GM18498 (cell line): ENCODE measurements around the gene ARHGAP19.

Source experiments
- ATAC-seq: cut with Tn5 transposase; IDR thresholded peaks from one replicate; pipeline ENCODE4 v1.9.1; 2021; ENCODE audit warnings: mild to moderate bottlenecking, moderate library complexity; ENCODE audit not compliant: unreplicated experiment

ARHGAP19 gene

DNA sequence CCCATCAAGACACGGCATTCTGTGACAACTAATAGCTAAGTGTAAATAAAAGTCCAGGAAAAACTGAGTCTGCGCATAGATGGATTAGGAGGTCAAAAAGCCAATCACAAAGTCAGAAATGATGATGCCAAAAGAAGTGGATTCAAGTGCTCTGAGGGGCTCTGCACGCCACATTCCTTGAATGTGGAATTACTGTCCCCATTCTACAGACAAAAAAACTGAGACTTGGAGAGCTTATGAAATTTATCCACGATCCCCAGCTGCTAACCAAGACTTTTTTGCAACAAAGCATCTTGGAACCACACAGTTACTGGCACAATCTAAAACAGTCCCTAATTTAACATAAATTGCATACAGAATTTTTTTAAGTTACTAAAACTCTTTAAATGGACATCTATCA is 57.1 kb downstream of the ARHGAP19 start:
- ATAC-seq, result no peak

DNA sequence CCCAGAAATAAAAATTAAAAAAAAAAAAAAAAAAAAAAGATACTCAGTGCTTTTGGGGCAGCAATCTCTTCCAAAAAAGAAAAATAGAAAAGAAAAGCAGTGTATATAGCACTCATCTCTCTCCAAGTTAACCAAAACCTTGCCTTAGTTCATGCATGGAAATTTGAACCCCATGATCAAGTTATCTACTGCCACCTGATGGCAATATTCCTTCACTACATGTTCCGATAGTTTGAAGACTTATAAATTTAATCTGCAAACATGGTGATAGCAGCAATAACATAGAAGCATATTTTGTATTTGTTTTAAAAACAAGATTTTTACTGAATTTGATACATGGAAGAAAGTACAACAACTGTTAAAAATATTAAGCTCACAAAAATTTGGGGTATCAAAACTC is 58.0 kb downstream of the ARHGAP19 start:
- no peak for ATAC-seq

DNA sequence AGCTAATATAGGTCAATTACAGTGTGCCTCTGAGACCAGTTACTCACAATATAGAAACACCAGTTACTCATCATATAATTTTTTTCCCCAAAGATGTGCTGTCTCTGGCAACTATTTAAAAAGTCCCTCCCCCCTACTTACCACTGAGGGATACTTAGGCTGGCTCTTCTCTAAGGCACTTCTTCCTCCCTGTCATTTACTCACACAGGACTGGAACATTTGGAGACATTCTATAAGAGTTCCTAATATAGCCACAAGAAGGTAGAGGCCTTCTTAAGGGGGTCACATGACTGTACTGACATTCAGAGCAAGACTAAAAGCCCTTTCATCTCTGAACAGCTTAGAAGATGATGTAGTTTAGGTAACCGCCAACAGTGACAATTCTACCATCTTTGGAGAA is 62.3 kb downstream of the ARHGAP19 start:
- ATAC-seq, result no peak

DNA sequence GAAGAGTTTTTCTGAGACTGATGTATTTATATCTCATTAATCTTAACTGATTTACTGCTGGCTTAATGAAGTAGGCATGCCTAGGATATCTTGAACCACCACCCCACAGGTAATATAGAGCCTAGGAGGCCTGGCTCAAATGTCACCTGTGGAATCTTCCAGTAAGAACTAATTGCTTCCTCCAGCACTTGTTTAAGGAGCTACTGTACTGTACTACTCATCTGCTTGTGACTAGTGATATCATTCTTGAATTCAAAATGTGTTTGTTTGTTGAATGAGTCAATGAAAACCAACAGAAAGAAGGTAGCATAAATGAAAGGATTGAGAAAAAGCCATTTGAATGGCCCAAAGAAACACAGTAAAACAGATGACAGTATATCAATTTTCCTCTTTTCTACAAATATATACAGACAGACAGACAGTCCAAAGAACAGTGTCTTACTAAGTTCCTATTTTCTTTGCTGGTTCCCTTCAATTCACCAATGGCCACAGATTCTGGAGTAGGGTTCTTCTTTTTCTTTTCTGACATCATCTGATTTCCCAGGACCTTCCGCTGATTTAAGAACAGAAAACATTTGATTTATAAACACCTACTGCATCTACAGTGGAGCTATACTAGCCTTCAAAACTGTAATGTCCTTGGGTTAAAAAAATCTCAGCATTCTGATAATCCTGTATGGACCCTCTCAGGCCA is 63.0 kb downstream of the ARHGAP19 start:
- no peak for ATAC-seq

DNA sequence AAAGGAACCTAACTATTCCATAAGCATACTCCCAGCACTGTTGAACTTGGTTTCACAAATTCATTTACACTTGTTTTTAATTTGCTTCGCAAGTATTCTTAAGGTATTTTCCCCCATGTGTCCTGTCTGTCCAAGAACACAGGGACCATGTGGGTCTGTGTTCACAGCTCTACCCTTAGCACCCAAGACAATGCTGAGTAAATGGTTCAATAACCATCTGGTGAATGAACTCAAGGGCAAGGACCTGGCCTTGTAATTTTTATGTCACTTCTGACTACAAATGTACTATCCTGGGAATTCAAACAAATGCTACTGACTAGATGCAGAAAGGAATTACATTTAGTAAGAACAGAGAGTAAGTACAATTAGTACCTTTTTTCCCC is 63.7 kb downstream of the ARHGAP19 start:
- no peak for ATAC-seq

DNA sequence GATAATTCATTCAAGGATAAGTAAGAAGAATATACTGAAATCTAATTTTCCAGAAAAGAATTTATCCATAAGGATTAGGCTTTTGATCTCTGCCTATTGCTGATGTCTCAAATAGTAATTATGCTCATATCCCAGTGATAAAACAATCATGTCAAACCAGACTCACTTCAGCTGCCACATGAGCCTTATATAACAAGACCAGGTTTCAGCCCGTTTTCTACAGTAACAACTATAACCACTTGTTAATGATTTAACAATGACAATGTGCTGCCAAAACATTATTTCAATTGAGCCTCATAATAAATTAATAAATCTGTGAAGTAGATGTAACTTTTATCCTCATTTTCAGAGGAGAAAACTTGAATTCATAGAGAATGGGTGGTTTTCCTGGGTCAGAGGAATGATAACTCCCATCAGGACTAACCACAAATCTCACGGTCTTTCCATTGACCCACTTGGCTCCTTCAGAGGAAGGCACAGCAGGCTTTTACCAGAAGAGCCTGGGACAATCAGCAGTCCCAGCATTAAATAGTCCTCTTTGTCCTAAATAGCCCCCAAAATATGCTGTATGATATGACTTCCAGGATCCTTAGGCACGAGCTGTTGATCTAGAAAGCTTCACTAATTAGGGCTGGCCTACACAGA is 64.2 kb downstream of the ARHGAP19 start:
- no peak for ATAC-seq

DNA sequence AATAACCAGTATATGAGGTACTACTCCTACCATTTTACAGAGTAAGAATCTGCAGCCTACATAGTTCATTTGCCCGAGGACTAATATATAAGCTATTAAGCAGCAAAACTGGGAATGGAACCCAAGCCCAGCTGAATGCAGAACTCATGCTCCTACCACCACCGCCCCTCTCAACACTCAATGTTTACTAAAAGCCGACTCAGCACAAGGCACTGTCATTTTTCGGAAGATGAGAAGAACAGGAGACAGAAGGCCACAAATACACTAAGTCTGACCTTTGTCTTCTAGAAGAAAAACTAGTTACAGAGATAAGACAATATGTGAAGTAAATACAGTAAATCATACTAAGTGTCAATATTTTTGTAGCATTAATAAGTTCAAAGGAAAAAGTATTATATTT is 66.0 kb downstream of the ARHGAP19 start:
- no peak for ATAC-seq

DNA sequence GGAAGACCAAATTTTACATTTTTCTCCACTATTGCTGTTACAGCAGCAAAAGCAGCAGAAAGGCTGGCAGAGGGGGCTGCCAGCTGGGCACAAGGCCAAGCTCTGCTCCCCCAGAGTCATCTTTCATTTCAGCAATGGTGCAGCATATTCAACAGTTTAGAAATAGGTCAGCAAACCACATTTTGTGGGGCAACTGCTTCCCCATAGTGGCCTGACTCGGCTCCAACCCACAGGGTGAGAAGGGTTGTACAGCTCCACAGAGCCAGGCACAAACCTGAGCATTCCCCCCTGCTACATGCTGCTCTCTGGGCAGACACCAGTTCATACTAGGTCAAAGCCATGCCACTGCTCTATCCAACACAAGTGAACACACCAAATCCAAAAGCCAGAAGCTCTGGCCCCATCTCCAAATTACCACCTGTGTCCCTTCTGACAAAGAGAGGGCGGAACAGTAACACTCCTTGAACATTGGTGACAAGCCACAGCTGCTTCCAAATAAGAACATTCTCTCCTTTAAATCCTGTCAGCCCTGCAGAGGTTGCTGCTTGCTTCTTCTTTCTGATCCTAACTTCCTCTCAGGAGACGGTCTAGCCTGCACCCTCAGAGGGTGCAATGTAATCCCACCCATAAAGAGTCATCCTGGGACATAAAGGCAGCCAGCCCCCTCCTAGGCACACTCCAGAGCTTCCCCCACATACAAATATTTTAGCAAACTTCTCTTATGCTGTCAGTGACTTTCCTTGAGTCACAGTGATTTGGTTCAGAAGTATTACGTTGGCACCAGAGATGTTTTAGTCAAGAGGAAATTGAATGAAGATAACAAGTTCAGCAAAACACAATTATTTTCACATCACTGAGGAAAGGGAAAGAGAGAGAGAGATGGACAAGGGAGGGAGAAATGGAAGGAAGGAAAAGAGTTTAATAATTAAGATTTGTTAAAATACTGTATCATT is 67.7 kb downstream of the ARHGAP19 start:
- no peak for ATAC-seq

DNA sequence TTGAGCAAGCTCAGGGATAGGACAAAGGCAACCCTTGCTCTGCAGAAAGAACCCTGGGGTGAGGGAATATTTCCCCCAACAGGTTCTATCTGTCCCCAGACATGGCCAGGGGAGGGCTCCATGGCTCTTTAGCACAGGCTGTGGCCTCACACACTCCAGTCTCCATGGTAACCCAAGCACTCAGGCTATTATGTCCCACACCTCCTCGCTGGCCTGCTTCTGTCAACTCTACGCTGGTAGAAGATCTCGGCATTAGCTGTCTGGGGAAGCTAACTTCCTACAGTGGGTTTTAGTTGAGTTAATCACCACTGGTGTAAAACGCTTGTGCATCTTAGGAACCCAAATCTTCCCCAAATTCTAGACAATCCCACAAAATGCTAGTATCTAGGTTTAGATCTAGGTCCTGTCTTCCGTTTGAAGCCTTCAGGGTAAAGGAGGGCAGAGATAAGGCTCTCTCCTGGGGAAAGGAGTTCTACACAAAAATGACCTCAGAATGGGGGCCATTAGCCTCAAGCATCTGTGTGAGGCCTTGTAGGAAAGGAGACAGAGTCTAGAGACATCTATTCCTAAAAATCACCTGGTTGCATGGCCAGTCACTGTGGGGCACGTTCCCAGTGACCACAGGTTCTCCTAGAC is 70.0 kb downstream of the ARHGAP19 start:
- ATAC-seq, result no peak

DNA sequence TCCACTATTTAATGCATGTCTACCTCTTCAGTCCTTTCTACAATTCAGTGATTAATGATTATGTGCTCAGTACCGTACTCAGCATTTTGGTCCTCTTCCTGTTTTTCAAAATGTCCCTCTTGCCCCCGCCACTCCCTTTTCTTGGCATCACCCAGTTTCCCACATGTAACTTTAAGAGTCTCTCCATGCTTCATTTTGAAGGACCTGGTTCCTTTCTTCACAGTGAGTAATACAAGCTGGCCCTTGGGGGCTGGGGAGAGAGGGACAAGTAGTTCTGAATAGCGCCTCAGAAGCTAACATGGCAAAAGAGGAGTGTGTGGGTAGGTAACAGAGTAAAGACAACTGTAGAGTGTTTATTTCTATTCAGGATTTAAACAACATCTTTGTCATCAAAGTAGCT is 72.1 kb downstream of the ARHGAP19 start:
- ATAC-seq, result no peak

DNA sequence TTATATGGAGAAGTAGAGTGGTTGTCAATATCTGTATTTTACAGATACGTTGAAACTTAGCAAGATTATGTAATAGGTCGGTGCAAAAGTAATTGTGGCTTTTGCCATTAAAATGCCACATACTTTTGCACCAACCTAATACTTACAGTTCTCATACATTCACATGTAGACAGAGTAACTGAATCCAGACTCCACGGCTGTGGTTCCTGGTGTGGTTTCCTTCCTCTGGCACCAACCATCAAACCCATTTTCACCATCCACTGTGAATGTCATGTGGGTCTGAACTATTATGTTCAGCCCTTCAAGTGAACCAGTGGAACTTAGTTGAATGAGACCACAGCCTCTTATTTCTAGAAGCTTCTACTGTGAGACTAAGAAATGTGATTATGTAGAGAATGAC is 75.1 kb downstream of the ARHGAP19 start:
- ATAC-seq, result no peak

DNA sequence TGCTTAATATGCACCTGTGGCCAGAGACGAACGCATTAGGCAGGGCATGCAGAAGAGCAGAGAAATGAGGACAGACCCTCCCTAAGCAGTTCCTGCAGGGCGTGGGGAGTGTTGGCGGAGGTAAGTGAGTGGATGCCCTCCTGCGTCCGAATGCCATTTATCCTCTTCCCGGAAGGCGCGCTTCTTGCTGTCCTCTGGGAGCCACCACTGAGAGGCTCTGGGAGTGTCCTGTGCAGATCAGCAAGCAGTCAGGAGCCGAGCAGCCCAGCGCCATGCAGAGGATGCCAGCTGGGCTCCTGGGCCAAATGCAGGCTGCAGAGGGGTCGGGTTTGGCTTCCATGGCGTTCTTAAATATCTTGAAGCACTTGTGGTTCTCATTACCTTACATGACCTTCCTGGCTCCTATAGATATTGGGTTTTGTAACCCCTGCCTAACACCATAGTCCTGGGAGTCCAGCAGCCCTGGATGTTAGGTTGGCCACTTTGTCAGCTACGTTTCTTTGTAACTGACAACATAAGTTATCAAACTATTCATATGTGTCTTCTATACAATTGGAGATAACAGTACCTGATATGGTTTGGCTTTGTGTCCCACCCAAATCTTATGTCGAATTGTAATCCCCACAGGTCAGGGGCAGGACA is 76.7 kb downstream of the ARHGAP19 start:
- no peak for ATAC-seq

DNA sequence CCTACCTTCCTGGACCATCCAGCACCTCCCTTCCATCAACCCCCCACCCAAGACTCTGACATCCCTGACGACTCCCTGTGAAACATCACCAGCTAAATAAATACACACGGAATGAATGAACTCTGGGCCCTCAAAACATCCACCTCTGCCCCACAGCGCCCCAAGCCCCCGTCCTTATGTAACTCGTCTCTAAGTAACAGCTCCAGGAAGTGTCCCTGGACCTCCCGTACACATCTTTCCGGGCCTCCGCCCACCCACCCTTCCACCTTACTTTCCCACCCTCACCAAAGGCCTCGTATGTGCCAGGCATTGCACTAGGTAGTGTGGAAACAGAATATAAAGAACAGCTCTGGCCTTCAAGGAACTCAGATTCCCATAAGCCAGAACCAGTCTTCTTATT is 79.0 kb downstream of the ARHGAP19 start:
- ATAC-seq, result no peak

DNA sequence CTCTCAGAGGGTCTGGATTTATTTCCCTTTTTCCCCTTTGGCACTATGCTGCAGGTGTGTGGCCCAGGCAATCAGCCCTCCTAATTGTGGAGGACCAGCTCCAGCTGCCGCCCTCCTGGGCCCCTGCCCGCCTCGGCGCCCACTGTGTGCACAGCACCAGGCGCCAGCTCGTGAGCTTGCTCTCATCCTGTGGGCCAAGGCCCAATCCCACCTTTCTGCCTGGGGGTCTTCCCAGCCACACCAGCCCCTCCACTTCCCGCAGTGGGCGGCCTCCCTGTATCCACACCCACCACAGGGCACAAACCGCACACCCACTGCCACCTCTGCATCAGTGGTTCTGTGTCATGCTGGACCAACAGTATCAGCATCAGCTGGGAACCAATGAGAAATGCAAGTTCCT is 81.2 kb downstream of the ARHGAP19 start:
- no peak for ATAC-seq

DNA sequence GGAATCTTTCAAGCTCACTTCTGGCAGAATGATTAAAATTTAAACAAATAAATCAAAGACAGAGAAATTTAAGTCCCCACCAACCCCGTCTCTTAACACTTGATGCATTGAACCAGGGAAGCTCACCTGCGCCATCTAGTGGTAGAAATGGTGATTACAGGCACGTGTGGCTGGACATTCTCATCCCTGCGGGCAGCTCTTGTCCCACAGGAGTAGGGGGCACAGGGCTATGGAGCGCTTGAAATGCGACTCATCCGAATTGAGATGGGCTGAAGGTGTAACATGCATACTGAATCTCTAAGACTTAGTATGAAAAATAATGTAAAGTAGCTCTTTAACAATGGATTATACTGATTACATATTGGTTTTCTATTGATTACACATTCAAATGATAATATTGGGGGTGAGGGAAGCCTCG is 81.9 kb downstream of the ARHGAP19 start:
- no peak for ATAC-seq

DNA sequence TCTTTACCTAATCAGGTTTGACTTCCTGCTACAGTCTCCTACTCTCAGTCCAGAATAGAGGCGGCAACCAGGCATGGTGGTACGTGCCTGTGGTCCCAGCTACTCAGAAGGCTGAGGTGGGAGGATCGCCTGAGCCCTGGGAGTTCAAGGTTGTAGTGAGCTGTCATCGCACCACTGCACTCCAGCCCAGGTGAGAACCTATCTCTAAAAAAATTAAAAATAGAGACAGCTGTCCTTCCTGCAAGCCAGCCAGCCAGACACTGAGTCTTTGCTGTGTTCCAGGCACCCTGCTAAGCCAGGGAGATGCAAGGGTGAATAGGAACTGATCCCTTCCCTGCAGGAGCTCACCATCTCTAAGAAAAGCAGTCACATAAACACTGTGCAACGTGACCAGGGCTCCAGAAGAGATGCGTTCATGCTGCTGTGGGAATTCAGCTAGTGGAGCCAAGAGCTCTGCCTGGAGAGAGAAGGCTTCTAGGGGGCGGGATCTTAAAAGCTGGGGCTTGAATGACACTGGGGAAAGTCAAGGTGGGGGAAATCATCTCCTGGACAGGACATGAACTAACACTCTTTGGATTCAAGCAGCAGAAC is 84.6 kb downstream of the ARHGAP19 start:
- no peak for ATAC-seq

DNA sequence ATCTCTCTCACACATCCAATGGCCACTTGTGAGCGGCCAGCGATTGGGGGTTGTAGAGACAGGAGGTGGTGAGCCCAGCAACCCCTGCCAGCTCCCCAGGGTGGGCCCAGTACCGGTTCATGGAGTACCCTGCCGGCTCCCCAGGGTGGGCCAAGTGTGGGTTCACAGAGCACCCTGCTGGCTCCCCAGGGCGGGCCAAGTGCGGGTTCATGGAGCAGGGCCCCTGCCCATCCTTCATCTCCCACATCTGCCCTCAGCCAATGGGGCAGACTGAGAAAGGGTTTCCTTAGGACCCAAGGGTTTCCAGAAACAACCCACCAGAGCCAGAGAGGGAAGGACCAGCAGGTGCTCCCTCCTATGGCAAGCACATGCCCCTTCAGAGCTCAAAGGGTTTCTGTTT is 85.3 kb downstream of the ARHGAP19 start:
- no peak for ATAC-seq

DNA sequence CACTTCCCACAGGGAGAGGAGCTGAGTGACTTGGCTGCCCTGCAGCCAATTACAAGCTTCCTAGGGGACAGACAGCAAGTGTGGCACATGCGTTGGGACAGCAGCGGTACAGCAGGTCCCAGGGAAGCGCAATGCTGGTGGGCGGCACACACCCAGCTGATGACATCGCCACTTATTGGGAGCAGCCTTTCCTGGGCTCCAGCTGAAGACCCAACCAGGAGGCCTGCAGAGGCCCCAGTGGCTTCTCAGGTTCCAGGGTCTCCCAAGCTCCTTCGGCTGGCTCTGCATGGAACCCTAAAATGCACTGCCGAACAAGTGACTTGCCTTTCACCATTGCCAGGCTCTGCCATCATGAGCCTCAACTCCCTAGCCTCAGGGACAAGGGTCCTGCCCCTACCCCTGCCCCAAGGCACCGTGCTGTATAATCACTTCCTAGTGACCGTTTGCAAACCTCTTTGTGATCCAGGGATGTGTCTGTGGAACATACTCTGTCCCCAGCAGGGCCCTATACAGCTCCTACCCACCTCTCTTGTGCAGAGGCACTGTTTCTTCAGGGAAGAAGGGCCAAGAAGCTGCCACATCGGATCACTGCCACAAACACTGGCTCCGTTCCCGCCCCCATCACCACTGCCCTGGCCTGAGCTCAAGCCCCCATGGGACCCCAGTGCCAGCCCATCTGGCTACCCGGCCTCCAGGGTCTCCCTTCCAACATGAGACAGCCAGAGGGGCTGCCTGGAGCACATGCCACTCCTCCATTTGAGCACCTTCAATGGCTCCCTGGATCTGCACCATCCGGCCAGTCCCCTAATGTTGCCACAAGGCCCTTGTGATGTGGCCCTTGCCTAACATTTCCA is 87.4 kb downstream of the ARHGAP19 start:
- ATAC-seq, result no peak

DNA sequence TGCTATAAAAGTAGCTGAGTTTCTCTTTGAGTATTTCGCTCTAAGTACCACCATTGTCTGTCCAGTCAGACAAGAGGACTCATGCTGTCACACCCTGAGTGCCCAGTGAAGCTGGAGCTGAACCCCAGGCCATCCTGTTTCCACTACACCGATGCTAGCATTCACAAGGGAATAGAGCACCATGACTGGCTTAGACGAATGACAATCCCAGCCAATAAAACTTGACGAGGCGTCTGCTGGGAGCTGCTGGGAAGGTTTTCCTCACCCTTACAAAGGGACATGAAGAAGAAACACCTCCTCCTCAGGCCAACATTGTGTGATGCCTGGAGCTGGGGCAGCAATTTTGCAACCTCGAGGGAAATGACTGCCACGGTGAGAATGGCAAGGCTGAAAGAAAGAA is 89.2 kb downstream of the ARHGAP19 start:
- ATAC-seq, result no peak

DNA sequence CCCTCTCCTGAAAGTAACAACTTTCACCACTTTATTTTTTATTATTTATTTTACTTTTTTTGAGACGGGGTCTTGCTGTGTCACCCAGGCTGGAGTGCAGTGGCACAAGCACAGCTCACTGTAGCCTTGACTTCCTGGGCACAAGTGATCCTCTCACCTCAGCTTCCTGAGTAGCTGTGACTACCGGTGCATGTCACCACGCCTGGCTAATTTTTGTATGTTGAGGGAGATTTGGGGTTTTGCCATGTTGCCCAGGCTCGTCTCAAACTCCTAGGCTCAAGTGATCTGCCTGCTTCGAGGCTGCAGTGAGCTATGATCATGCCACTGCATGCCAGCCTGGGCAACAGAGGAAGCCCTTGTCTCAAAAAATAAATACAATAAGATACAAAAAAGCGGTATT is 91.8 kb downstream of the ARHGAP19 start:
- ATAC-seq, result no peak
